HFF-Myc (cell line): ENCODE results near the gene OAF.

Experiments
- DNase-seq: peaks from one replicate; pipeline ENCODE4 v3.0.0-alpha.2; 2011; ENCODE audit warnings: low read depth; ENCODE audit errors: extremely low read depth
- H3K4me3 ChIP-seq: replicated peaks from 2 replicates; pipeline ENCODE4 v1.5.1; 2011; ENCODE audit warnings: low read depth, mild to moderate bottlenecking, control low read depth, low read length
- TF ChIP-seq, protein P1 (sequence below): IDR thresholded peaks from 2 replicates; pipeline ENCODE4 v1.5.1; 2012; ENCODE audit warnings: mild to moderate bottlenecking, low read depth, low read length, control low read depth; ENCODE audit errors: missing control alignments

OAF gene

DNA sequence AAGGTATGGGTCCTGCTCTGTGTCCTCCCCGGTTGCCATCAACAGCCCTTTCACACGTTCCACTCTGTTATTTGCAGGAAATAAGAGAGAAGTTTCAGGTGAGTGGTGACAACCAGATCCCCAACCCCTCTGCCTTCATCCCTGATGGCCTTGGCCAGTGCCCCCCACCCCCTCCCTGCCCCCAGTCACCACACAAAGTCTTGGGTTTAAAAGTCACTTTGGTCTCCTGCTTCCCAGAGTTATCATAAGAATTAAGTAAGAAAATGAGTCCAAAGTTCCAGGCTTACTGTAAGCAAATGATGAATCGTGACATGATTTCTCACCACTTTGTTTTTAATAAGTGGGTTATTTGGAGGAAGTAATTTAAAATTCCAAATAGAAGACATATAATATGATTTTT is 9.2 kb upstream of the OAF start:
- no peak overlapping the region for H3K4me3 ChIP-seq
- TF ChIP-seq, protein P1, sequence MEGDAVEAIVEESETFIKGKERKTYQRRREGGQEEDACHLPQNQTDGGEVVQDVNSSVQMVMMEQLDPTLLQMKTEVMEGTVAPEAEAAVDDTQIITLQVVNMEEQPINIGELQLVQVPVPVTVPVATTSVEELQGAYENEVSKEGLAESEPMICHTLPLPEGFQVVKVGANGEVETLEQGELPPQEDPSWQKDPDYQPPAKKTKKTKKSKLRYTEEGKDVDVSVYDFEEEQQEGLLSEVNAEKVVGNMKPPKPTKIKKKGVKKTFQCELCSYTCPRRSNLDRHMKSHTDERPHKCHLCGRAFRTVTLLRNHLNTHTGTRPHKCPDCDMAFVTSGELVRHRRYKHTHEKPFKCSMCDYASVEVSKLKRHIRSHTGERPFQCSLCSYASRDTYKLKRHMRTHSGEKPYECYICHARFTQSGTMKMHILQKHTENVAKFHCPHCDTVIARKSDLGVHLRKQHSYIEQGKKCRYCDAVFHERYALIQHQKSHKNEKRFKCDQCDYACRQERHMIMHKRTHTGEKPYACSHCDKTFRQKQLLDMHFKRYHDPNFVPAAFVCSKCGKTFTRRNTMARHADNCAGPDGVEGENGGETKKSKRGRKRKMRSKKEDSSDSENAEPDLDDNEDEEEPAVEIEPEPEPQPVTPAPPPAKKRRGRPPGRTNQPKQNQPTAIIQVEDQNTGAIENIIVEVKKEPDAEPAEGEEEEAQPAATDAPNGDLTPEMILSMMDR, result no peak
- no peak for DNase-seq

DNA sequence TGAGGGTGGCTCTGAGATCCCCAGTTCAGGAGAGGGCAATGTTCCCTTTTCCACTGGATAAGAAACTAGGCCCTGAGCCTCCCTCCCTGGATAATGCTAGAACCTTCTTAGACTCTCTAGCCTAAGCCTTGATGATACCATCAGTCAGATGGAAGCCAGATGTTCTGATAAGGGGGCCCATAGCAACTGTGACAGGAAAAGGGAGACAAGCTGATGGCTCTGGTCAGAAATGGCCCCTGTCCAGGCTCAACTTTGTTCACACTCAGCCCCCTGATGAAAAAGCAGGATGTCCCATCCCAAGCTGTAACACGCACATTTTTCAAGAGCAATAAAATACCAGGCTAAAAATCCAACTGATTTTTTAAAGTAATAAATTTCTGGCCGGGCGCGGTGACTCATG is 7.2 kb upstream of the OAF start:
- H3K4me3 ChIP-seq, result no peak overlapping the region
- TF ChIP-seq, protein P1, result no peak
- peak; percentile 43 for DNase-seq

DNA sequence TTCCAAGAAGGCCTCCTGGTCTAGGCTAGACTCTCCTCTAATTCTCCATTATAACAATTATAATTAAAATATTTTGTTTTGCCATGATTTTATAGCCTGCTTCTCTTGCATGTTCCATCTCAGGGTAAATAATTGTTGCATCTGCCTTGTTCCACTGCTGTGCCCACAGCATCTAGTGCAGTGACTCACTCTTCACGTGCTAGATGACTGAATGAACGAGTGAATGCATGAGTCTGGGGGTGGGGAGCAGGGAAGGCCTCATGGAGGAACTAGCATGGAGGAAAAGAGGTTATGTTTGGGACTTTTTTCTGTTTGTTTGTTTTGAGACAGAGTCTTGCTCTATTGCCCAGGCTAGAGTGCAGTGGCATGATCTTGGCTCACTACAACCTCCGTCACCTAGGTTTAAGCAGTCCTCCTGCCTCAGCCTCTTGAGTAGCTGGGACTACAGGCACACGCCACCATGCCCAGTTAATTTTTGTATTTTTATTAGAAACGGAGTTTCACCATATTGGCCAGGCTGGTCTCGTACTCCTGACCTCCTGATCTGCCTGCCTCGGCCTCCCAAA is 5.2 kb upstream of the OAF start:
- TF ChIP-seq, protein P1, result no peak
- no peak for DNase-seq
- H3K4me3 ChIP-seq, result no peak overlapping the region

DNA sequence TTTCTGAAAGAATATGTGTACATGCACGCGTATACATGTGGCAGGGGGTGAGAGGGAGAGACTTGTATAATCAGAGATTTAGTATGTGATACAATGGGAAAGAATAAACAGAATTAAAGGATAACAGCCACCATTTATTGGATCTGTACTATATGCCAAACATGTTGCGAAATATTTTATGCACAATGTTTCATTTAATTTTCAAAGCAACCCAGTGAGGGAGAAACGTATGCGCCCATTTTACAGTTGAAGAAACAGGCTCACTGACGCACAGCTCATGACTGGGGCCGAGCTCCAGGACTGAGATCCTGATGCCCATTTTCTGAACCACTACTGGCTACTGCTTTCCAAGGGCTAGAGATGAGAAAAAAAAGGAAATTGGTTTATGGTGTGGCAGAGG is 3.3 kb upstream of the OAF start:
- no peak for DNase-seq
- TF ChIP-seq, protein P1, result no peak
- H3K4me3 ChIP-seq, result no peak overlapping the region

DNA sequence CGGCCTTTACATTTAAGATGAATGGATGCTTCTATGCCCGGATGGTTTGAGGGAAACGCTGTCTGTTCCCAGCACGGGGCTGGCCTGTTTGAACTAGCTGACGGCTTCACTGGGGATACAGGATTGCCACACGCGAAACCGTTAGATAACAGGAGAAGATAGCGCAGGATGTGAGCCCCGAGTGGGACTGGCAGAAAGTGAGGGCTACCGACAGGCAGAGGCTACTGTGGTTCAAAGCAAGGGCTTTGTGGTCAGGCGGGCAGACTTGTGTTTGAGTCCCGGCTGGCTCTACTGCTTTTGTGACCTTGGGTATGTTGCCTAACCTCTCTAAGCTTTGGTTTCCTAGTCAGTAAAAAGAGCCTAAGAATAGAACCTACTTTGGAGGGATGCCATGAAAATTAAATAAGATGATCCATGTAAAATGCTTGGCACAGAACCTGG is 2.8 kb upstream of the OAF start:
- TF ChIP-seq, protein P1, result no peak
- no peak overlapping the region for H3K4me3 ChIP-seq
- no peak for DNase-seq

DNA sequence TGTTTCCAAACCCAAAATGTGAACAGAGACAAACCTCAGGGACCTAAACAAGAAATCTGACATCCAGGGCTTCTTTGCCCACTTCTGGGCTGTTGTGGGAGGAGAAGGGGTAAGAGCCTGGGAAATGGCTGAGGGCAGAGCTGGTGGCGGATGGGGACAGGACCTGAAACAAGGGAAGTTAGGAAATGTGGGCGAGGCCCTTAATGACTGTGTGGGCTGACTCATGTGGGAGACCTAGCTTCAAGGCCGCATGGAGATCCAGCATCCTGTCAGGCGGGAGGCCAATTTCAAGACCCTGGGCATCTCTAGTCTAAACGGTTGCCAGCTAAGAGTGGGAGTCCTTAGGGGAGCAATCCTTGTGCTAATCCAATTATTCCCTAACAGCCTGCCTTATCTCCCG is 2.1 kb upstream of the OAF start:
- TF ChIP-seq, protein P1, result no peak
- H3K4me3 ChIP-seq, result no peak overlapping the region
- peak; percentile 58 for DNase-seq
